ENCODE results near the gene TBC1D23.

GRCh38 chr3:100310355-100310965, 49.7 kb downstream of the TBC1D23 start:
- no peak for TF ChIP-seq GATA2 (IDR thresholded peaks at IDR 0.05; ENCODE audit: low read depth, low read length)
- no peak for TF ChIP-seq GATA3 (IDR thresholded peaks at IDR 0.05; ENCODE audit: low read depth, low read length)
